ENCODE measurements around the gene PTGDR2. TPM values are rescaled to one million over a fixed set of nuclear protein-coding genes. Genes with fewer than 3 reads are reported as not detected.

The PTGDR2 gene
- total RNA-seq, 1 donor from 2014 or later, result not detected

- Mint-ChIP-seq H3K27ac (ENCODE audit: unreplicated experiment) (no peak overlapping the region), H3K27me3 (ENCODE audit: unreplicated experiment) (peaks cover 3% of the 10 kb centered on the region), H3K4me3 (ENCODE audit: unreplicated experiment) (no peak overlapping the region), H3K36me3 (ENCODE audit: low read depth, unreplicated experiment) (no peaks in the 10 kb centered on the region), H3K4me1 (ENCODE audit: unreplicated experiment) (peaks cover 18% of the 10 kb centered on the region), H3K9me3 (ENCODE audit: unreplicated experiment) (no peaks in the 10 kb centered on the region)
- no peak for TF ChIP-seq CTCF (IDR thresholded peaks at IDR 0.05; ENCODE audit: unreplicated experiment)
- DNase-seq (ENCODE audit: low spot score), result no peak
Measured at GRCh38 chr11:60874421-60875365, 18.9 kb upstream of the PTGDR2 start.

GRCh38 chr11:60873533-60873932 lies 17.8 kb upstream of the PTGDR2 start:
- no peak overlapping the region for H3K4me3 Mint-ChIP-seq (ENCODE audit: unreplicated experiment)
- no peak for TF ChIP-seq CTCF (IDR thresholded peaks at IDR 0.05; ENCODE audit: unreplicated experiment)
- peaks cover 18% of the 10 kb centered on the region for H3K4me1 Mint-ChIP-seq (ENCODE audit: unreplicated experiment)
- H3K27ac Mint-ChIP-seq (ENCODE audit: unreplicated experiment), result no peak overlapping the region
- H3K27me3 Mint-ChIP-seq (ENCODE audit: unreplicated experiment), result peaks cover 5% of the 10 kb centered on the region
- H3K9me3 Mint-ChIP-seq (ENCODE audit: unreplicated experiment), result no peaks in the 10 kb centered on the region
- DNase-seq (ENCODE audit: low spot score), result no peak
- no peaks in the 10 kb centered on the region for H3K36me3 Mint-ChIP-seq (ENCODE audit: low read depth, unreplicated experiment)

- Mint-ChIP-seq H3K9me3 (ENCODE audit: unreplicated experiment) (no peaks in the 10 kb centered on the region), H3K4me3 (ENCODE audit: unreplicated experiment) (no peak overlapping the region), H3K4me1 (ENCODE audit: unreplicated experiment) (peaks cover 14% of the 10 kb centered on the region), H3K27me3 (ENCODE audit: unreplicated experiment) (peaks cover 5% of the 10 kb centered on the region), H3K27ac (ENCODE audit: unreplicated experiment) (no peak overlapping the region), H3K36me3 (ENCODE audit: low read depth, unreplicated experiment) (no peaks in the 10 kb centered on the region)
- no peak for TF ChIP-seq CTCF (IDR thresholded peaks at IDR 0.05; ENCODE audit: unreplicated experiment)
- DNase-seq (ENCODE audit: low spot score), result no peak
Measured at GRCh38 chr11:60872961-60873524, 17.3 kb upstream of the PTGDR2 start.

GRCh38 chr11:60872124-60872960 lies 16.6 kb upstream of the PTGDR2 start:
- Mint-ChIP-seq H3K36me3 (ENCODE audit: low read depth, unreplicated experiment) (no peaks in the 10 kb centered on the region), H3K27me3 (ENCODE audit: unreplicated experiment) (peaks cover 5% of the 10 kb centered on the region), H3K4me3 (ENCODE audit: unreplicated experiment) (no peak overlapping the region), H3K27ac (ENCODE audit: unreplicated experiment) (no peak overlapping the region), H3K9me3 (ENCODE audit: unreplicated experiment) (no peaks in the 10 kb centered on the region), H3K4me1 (ENCODE audit: unreplicated experiment) (peaks cover 7% of the 10 kb centered on the region)
- no peak for TF ChIP-seq CTCF (IDR thresholded peaks at IDR 0.05; ENCODE audit: unreplicated experiment)
- no peak for DNase-seq (ENCODE audit: low spot score)

Measured in endothelial cell (in vitro differentiated cells).